Measurements from ENCODE around the gene GALM. TPM values are rescaled to one million over a fixed set of nuclear protein-coding genes. Genes with fewer than 3 reads are reported as not detected.

GALM gene
- polyA plus RNA-seq, 1 donor from 2014 or later, result not detected

DNA sequence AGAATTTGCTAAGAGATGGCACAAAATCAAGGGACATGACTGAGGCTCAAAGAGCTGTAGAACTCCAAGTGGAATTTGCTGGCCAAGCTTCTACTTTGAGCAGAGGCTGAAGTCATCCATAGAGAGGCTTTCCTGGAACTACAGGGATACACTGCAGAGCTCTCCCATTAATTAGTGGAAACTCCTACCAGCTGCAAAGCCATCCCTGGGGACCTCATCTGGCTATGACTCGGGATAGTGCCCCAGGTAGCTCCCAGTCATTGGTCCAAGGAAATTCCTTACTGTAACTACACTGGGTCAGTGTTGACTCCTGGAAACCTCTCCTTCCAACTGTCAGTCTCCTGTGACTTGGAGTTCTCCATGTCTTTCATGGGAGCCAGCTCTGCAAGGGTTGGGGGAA, 10.5 kb upstream of the GALM start:
- H3K9ac ChIP-seq (ENCODE audit: low read length), result no peak overlapping the region
- H3K27me3 ChIP-seq (ENCODE audit: insufficient read depth, low read depth, low read length), result no peaks in the 10 kb centered on the region
- TF ChIP-seq EP300 (conservative IDR thresholded peaks at IDR 0.05; ENCODE audit: poor library complexity, severe bottlenecking), result no peak
- no peak for TF ChIP-seq TAF1 (IDR thresholded peaks at IDR 0.05; ENCODE audit: low read depth)
- H3K4me3 ChIP-seq (ENCODE audit: low read length), result no peak overlapping the region
- no peaks in the 10 kb centered on the region for H3F3A ChIP-seq (ENCODE audit: insufficient read depth, low read length, poor library complexity, severe bottlenecking)
- H3K9me3 ChIP-seq (ENCODE audit: low read length), result no peaks in the 10 kb centered on the region
- H3K79me2 ChIP-seq (replicated peaks; ENCODE audit: insufficient read depth, low read length), result no peaks in the 10 kb centered on the region
- H3K9me2 ChIP-seq (ENCODE audit: insufficient read depth, low read length), result no peaks in the 10 kb centered on the region
- H4K20me1 ChIP-seq (ENCODE audit: insufficient read depth), result no peaks in the 10 kb centered on the region
- H3K36me3 ChIP-seq (ENCODE audit: insufficient read depth, low read length), result no peaks in the 10 kb centered on the region
- no peak overlapping the region for H2AFZ ChIP-seq (ENCODE audit: low read depth, low read length)
- no peak overlapping the region for H3K27ac ChIP-seq (ENCODE audit: low read length)
- H3K4me2 ChIP-seq (ENCODE audit: low read length), result no peak overlapping the region

DNA sequence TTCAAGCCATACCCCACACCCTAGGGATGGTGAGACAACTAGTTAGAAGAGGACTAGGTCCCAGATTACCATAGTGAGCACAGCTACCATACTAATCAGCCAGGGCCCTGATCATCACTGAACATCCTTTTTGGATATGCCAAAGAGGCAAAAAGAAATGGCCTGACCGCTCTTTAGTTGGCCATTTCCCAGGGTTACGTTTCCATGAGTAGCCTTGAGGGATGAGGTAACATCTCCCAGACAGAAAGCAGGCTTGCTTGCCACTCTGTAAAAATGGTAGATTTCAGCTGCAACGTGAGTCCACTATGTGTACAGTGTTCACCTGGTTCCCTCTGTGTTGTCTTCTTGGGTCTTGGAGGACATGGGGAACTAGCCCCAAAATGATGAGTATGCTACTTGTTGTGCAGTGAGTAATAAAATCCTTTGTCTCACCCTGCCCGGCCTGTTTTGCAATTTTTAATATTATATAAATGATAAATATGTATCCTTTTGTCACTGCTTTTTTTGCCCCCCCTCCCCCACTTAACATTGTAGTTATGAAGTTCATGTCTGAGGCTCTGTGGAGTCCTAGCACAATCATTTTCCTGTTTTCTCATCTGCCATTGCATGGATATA, 8.9 kb upstream of the GALM start:
- no peaks in the 10 kb centered on the region for H3K36me3 ChIP-seq (ENCODE audit: insufficient read depth, low read length)
- no peak overlapping the region for H3K4me2 ChIP-seq (ENCODE audit: low read length)
- no peaks in the 10 kb centered on the region for H3K9me2 ChIP-seq (ENCODE audit: insufficient read depth, low read length)
- no peaks in the 10 kb centered on the region for H3K9me3 ChIP-seq (ENCODE audit: low read length)
- H3K27me3 ChIP-seq (ENCODE audit: insufficient read depth, low read depth, low read length), result no peaks in the 10 kb centered on the region
- H4K20me1 ChIP-seq (ENCODE audit: insufficient read depth), result no peaks in the 10 kb centered on the region
- no peak overlapping the region for H3K27ac ChIP-seq (ENCODE audit: low read length)
- H3K9ac ChIP-seq (ENCODE audit: low read length), result no peak overlapping the region
- no peak overlapping the region for H2AFZ ChIP-seq (ENCODE audit: low read depth, low read length)
- H3K4me3 ChIP-seq (ENCODE audit: low read length), result no peak overlapping the region
- H3K79me2 ChIP-seq (replicated peaks; ENCODE audit: insufficient read depth, low read length), result no peaks in the 10 kb centered on the region
- no peaks in the 10 kb centered on the region for H3F3A ChIP-seq (ENCODE audit: insufficient read depth, low read length, poor library complexity, severe bottlenecking)
- TF ChIP-seq, protein P1, sequence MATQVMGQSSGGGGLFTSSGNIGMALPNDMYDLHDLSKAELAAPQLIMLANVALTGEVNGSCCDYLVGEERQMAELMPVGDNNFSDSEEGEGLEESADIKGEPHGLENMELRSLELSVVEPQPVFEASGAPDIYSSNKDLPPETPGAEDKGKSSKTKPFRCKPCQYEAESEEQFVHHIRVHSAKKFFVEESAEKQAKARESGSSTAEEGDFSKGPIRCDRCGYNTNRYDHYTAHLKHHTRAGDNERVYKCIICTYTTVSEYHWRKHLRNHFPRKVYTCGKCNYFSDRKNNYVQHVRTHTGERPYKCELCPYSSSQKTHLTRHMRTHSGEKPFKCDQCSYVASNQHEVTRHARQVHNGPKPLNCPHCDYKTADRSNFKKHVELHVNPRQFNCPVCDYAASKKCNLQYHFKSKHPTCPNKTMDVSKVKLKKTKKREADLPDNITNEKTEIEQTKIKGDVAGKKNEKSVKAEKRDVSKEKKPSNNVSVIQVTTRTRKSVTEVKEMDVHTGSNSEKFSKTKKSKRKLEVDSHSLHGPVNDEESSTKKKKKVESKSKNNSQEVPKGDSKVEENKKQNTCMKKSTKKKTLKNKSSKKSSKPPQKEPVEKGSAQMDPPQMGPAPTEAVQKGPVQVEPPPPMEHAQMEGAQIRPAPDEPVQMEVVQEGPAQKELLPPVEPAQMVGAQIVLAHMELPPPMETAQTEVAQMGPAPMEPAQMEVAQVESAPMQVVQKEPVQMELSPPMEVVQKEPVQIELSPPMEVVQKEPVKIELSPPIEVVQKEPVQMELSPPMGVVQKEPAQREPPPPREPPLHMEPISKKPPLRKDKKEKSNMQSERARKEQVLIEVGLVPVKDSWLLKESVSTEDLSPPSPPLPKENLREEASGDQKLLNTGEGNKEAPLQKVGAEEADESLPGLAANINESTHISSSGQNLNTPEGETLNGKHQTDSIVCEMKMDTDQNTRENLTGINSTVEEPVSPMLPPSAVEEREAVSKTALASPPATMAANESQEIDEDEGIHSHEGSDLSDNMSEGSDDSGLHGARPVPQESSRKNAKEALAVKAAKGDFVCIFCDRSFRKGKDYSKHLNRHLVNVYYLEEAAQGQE (IDR thresholded peaks at IDR 0.05; ENCODE audit: borderline replicate concordance), result no peak
- no peak for TF ChIP-seq MXI1 (conservative IDR thresholded peaks at IDR 0.05; ENCODE audit: poor library complexity, severe bottlenecking)
- TF ChIP-seq TAF1 (IDR thresholded peaks at IDR 0.05; ENCODE audit: low read depth), result no peak
- TF ChIP-seq EP300 (conservative IDR thresholded peaks at IDR 0.05; ENCODE audit: poor library complexity, severe bottlenecking), result no peak

DNA sequence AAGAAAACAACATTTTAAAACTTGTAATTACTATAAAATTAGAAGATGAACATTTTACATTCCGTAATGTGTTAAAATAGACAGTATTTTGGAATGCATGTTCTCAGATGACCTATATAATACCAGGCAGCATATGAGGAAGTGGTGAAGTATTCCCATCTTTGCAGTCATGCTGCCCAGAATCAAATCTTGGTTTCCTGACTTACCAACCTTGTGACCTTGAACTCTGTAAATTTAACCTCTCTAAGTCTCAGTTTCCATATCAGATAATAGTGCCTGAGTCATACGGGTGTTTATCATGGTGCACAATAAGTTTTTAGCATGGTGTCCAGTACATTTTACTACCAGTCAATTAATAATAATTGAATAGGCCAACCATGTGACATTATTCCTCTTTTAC, 7.3 kb upstream of the GALM start:
- Histone ChIP-seq H2AFZ (ENCODE audit: low read depth, low read length) (no peak overlapping the region), H3K9ac (ENCODE audit: low read length) (no peak overlapping the region), H3F3A (ENCODE audit: insufficient read depth, low read length, poor library complexity, severe bottlenecking) (no peaks in the 10 kb centered on the region), H3K79me2 (replicated peaks; ENCODE audit: insufficient read depth, low read length) (no peaks in the 10 kb centered on the region), H3K9me2 (ENCODE audit: insufficient read depth, low read length) (no peaks in the 10 kb centered on the region), H3K9me3 (ENCODE audit: low read length) (no peaks in the 10 kb centered on the region), H3K4me3 (ENCODE audit: low read length) (no peak overlapping the region), H3K4me2 (ENCODE audit: low read length) (no peak overlapping the region), H3K27me3 (ENCODE audit: insufficient read depth, low read depth, low read length) (no peaks in the 10 kb centered on the region), H4K20me1 (ENCODE audit: insufficient read depth) (no peaks in the 10 kb centered on the region), H3K36me3 (ENCODE audit: insufficient read depth, low read length) (no peaks in the 10 kb centered on the region), H3K27ac (ENCODE audit: low read length) (no peak overlapping the region)
- no peak for TF ChIP-seq EZH2 (IDR thresholded peaks at IDR 0.05; ENCODE audit: borderline replicate concordance, insufficient read depth, low read length, poor library complexity, severe bottlenecking)
- TF ChIP-seq, protein P1 (IDR thresholded peaks at IDR 0.05; ENCODE audit: borderline replicate concordance), result no peak
- no peak for TF ChIP-seq EP300 (conservative IDR thresholded peaks at IDR 0.05; ENCODE audit: poor library complexity, severe bottlenecking)
- no peak for TF ChIP-seq RAD21 (conservative IDR thresholded peaks at IDR 0.05)
- TF ChIP-seq SMC3 (conservative IDR thresholded peaks at IDR 0.05; ENCODE audit: poor library complexity), result no peak
- no peak for TF ChIP-seq POLR2AphosphoS5 (IDR thresholded peaks at IDR 0.05)
- TF ChIP-seq, protein P2, sequence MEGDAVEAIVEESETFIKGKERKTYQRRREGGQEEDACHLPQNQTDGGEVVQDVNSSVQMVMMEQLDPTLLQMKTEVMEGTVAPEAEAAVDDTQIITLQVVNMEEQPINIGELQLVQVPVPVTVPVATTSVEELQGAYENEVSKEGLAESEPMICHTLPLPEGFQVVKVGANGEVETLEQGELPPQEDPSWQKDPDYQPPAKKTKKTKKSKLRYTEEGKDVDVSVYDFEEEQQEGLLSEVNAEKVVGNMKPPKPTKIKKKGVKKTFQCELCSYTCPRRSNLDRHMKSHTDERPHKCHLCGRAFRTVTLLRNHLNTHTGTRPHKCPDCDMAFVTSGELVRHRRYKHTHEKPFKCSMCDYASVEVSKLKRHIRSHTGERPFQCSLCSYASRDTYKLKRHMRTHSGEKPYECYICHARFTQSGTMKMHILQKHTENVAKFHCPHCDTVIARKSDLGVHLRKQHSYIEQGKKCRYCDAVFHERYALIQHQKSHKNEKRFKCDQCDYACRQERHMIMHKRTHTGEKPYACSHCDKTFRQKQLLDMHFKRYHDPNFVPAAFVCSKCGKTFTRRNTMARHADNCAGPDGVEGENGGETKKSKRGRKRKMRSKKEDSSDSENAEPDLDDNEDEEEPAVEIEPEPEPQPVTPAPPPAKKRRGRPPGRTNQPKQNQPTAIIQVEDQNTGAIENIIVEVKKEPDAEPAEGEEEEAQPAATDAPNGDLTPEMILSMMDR (IDR thresholded peaks at IDR 0.05; ENCODE audit: poor library complexity, severe bottlenecking), result no peak
- no peak for TF ChIP-seq TAF1 (IDR thresholded peaks at IDR 0.05; ENCODE audit: low read depth)
- TF ChIP-seq MXI1 (conservative IDR thresholded peaks at IDR 0.05; ENCODE audit: poor library complexity, severe bottlenecking), result no peak
